HG02938 (cell line): ENCODE measurements around the gene FMN2.

Experiments used
- ATAC-seq: cut with Tn5 transposase; IDR thresholded peaks from one replicate; pipeline ENCODE4 v1.9.1; 2021; ENCODE audit warnings: mild to moderate bottlenecking, moderate library complexity; ENCODE audit not compliant: unreplicated experiment

The FMN2 gene

GRCh38 chr1:240516069-240516468 is 424.4 kb downstream of the FMN2 start:
- ATAC-seq = no peak

DNA sequence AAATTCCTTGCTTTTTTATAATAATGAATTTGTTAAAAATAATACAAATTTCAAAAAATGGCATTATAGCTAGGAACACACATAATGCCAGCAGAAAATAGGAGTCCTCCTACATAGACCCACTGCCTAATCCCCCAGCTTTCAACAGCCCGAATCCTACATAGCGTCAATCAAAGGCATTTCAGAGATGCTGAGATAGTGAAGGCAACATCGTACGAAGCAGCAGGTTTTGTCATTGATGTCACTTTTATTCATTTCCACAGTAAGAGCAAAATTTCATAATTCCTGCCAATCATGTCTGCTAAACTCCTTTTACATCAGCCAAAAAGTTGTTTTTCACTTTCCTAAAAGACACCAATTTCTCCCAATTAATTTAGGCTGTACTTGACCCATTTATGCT is 426.2 kb downstream of the FMN2 start:
- no peak for ATAC-seq

DNA sequence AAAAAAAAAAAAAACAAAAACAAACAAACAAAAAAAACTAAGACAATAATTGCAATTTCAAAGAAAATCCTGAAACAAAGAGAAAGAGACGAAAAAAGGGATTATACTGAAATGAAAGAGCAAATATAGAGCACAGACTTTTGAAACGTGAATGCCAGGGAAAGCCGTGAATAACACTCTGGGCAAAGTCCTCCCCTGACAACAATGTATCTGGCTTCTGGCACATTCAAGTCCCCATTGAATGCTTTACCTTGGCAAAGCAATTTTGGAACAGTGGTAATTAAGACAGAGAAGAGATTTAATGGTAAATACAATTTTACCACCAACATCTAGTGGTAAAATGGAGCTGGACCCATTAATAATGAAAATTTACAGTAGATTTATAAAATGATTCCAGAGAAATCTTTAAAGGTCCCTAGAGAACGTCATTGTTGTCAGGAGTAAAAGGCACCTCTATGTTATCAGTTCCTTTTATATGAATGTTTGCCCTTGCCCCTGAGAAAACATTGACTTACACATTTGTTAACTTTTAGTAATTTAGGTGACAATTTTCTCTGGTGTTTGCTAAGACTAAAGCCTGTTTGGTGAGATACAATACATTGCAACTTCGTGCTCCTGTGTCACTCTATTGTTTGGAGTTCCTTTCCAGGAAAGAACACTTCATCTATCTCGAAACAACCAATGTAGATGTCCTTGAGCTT is 430.6 kb downstream of the FMN2 start:
- ATAC-seq = no peak

GRCh38 chr1:240524356-240525069 is 432.8 kb downstream of the FMN2 start:
- ATAC-seq = no peak
